ENCODE data around the gene TNS3. TPM values are rescaled to one million over a fixed set of nuclear protein-coding genes. Genes with fewer than 3 reads are reported as not detected.

TNS3 gene
- total and polyA plus RNA-seq, 7 donors, result 17.4 to 43.8 (median 28.8) TPM

DNA sequence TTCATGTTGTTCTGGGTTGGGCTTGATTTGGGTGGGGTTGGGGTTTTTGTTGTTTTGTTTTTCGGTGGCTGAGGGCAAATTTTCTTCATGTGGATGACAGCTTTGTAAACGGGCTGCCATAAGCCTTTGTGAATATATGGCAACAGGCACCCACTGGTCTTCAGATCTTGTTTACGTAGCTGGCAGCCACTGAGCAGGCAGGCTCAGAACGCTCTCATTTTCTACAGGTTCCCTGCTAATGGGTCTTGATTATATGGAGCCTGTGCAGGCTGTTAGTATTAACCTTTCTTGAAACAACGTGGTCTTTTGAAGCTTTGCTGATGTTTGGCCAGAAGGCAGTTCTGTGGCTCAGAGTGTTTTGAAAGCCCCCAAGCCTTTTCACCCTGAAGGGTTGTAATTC lies 199.7 kb downstream of the TNS3 start:
- Histone ChIP-seq H3K9me3 (no peaks in the 10 kb centered on the region), H3K4me1 (peaks cover 0 to 17% (median 16%) of the 10 kb centered on the region in 4 donors), H3K27ac (no peak overlapping the region), H3K27me3 (no peaks in the 10 kb centered on the region), H3K4me3 (no peak overlapping the region), H3K36me3 (no peaks in the 10 kb centered on the region)
- peak; percentile 27 for DNase-seq
- intact Hi-C loops (cut with DNase I), result no loop called here
- WGBS, 2 donors, result 47 to 63% methylated on average over 5 of the region's 5 CpGs
- TF ChIP-seq POLR2AphosphoS5 (IDR thresholded peaks at IDR 0.05) (no peak), POLR2A (IDR thresholded peaks at IDR 0.05) (no peak), EP300 (IDR thresholded peaks at IDR 0.05) (no peak)
- TF ChIP-seq, protein P1, sequence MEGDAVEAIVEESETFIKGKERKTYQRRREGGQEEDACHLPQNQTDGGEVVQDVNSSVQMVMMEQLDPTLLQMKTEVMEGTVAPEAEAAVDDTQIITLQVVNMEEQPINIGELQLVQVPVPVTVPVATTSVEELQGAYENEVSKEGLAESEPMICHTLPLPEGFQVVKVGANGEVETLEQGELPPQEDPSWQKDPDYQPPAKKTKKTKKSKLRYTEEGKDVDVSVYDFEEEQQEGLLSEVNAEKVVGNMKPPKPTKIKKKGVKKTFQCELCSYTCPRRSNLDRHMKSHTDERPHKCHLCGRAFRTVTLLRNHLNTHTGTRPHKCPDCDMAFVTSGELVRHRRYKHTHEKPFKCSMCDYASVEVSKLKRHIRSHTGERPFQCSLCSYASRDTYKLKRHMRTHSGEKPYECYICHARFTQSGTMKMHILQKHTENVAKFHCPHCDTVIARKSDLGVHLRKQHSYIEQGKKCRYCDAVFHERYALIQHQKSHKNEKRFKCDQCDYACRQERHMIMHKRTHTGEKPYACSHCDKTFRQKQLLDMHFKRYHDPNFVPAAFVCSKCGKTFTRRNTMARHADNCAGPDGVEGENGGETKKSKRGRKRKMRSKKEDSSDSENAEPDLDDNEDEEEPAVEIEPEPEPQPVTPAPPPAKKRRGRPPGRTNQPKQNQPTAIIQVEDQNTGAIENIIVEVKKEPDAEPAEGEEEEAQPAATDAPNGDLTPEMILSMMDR (IDR thresholded peaks at IDR 0.05), result no peak

- intact Hi-C loops (cut with DNase I), result no loop called here
- H3K4me3 ChIP-seq, result no peak overlapping the region
- H3K9me3 ChIP-seq, result no peaks in the 10 kb centered on the region
- TF ChIP-seq, protein P1 (IDR thresholded peaks at IDR 0.05), result no peak
- TF ChIP-seq POLR2A (IDR thresholded peaks at IDR 0.05) (no peak), POLR2AphosphoS5 (IDR thresholded peaks at IDR 0.05) (no peak), EP300 (IDR thresholded peaks at IDR 0.05) (no peak)
- no peaks in the 10 kb centered on the region for H3K36me3 ChIP-seq
- no peaks in the 10 kb centered on the region for H3K27me3 ChIP-seq
- DNase-seq, result peak; percentile 32
- WGBS, 2 donors, result 32 to 54% methylated on average over 6 of the region's 6 CpGs
- peaks cover 0 to 17% (median 16%) of the 10 kb centered on the region in 4 donors for H3K4me1 ChIP-seq
- H3K27ac ChIP-seq, result peak overlapping the region in 1 of 4 donors; percentile 69
Observed at GRCh38 chr7:47381134-47381495, 200.8 kb downstream of the TNS3 start.

DNA sequence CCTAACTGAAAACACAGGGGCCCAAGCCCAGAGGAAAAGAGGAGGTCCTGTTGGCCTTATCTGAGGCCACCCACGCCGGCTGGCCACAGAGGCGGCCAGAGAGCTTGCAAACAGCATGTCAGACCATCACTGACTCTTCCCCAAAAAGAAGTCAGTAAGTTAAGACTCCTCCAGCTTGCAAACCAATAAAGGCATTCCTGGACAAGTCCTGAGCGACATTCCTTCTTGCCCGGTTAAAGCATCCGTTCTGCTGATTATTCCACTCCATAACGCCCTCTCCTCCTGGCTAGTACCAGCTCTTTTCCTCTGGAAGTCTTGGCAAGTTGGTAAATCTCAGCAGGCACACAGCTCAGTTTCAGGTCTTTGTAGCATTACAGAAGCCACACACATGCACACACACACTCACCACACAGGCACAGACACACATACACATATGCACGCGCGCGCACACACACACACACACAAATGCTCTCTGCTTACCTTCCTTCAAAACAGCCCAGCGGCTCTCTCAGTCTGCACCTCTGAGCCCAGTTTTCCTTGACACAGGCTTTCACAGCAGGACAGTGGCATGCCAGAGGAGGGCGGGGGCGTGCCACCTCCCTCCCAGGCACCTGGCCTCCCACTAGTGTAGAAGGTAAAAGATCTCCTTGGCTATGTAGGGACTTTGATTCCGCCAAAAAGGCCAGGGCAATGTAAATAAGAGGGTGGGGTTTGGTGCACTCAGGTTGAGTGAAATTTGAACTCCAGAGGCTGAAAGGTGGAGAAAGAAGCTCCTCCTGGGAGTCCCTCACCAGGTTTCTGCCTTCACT lies 201.4 kb downstream of the TNS3 start:
- peak overlapping the region in 2 of 4 donors; percentile 22 to 26 for H3K4me3 ChIP-seq
- WGBS, 2 donors, result 18 to 65% methylated on average over 15 of the region's 15 CpGs
- peak; percentile 20 for DNase-seq
- peak overlapping the region; percentile 4 to 69 (median 68) for H3K27ac ChIP-seq
- intact Hi-C loops (cut with DNase I), result no loop called here
- peaks cover 0 to 19% (median 17%) of the 10 kb centered on the region in 4 donors for H3K4me1 ChIP-seq
- TF ChIP-seq POLR2AphosphoS5 (IDR thresholded peaks at IDR 0.05) (no peak), POLR2A (IDR thresholded peaks at IDR 0.05) (no peak)
- H3K9me3 ChIP-seq, result no peaks in the 10 kb centered on the region
- H3K36me3 ChIP-seq, result no peaks in the 10 kb centered on the region
- H3K27me3 ChIP-seq, result no peaks in the 10 kb centered on the region

GRCh38 chr7:47379629-47380324 lies 202.1 kb downstream of the TNS3 start:
- no peaks in the 10 kb centered on the region for H3K9me3 ChIP-seq
- H3K27ac ChIP-seq, result peak overlapping the region; percentile 4 to 69 (median 68)
- H3K27me3 ChIP-seq, result no peaks in the 10 kb centered on the region
- 22 to 69% methylated on average over 20 of the region's 20 CpGs for WGBS, 2 donors
- H3K4me1 ChIP-seq, result peaks cover 0 to 27% (median 25%) of the 10 kb centered on the region in 4 donors
- TF ChIP-seq, protein P1 (IDR thresholded peaks at IDR 0.05), result no peak
- TF ChIP-seq POLR2AphosphoS5 (IDR thresholded peaks at IDR 0.05) (no peak), POLR2A (IDR thresholded peaks at IDR 0.05) (no peak), EP300 (IDR thresholded peaks at IDR 0.05) (no peak)
- H3K4me3 ChIP-seq, result peak overlapping the region in 2 of 4 donors; percentile 22 to 26
- intact Hi-C loops (cut with DNase I), result no loop called here
- no peaks in the 10 kb centered on the region for H3K36me3 ChIP-seq
- peak; percentile 73 for DNase-seq

DNA sequence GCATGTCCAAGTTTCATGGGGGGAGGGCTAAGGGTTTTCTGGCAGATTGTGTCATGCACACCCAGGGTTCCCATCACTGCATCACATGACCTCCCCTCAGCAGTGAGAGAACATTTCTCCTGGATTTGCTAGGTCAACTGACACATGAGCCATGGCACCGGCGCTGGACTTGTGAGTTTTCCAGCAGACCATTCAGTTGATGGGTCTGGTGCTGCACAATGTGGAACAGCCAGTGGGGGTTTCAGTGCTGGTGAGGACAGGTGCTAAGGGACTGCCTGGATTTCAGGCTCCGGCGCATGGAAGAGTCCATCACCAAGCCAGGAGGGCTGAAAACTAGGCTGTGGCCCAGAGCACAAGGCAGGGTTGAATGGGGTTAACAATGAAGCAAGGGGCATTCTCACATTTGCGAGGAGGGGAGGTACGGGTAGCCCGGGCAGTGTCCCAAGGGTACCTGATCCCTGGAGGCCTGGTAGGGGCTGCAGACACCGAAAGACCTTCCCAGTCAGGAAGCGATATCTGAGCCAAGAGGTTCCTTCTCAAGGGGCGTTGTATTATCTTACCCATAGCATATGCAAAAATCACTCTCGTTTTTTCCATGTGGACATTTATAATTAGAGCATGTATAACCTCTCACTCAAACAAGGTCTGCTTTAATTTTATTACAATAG lies 203.0 kb downstream of the TNS3 start:
- Histone ChIP-seq H3K4me1 (peaks cover 0 to 29% (median 26%) of the 10 kb centered on the region in 4 donors), H3K4me3 (no peak overlapping the region), H3K27ac (no peak overlapping the region), H3K9me3 (no peaks in the 10 kb centered on the region), H3K36me3 (no peaks in the 10 kb centered on the region), H3K27me3 (no peaks in the 10 kb centered on the region)
- peak; percentile 44 for DNase-seq
- 94% methylated on average over 11 of the region's 11 CpGs for WGBS, 2 donors
- intact Hi-C loops (cut with DNase I), result no loop called here
- TF ChIP-seq EP300 (IDR thresholded peaks at IDR 0.05) (no peak), POLR2AphosphoS5 (IDR thresholded peaks at IDR 0.05) (no peak), POLR2A (IDR thresholded peaks at IDR 0.05) (no peak)
- TF ChIP-seq, protein P1 (IDR thresholded peaks at IDR 0.05), result no peak
